ENCODE data around the gene CCDC102A. TPM values are rescaled to one million over a fixed set of nuclear protein-coding genes. Genes with fewer than 3 reads are reported as not detected.
A peak's percentile ranks its signal among the peaks of the same experiment; 100 is the strongest.

The CCDC102A gene
- total RNA-seq, 2 donors from 2014 or later, result 16.9 to 18.3 TPM

DNA sequence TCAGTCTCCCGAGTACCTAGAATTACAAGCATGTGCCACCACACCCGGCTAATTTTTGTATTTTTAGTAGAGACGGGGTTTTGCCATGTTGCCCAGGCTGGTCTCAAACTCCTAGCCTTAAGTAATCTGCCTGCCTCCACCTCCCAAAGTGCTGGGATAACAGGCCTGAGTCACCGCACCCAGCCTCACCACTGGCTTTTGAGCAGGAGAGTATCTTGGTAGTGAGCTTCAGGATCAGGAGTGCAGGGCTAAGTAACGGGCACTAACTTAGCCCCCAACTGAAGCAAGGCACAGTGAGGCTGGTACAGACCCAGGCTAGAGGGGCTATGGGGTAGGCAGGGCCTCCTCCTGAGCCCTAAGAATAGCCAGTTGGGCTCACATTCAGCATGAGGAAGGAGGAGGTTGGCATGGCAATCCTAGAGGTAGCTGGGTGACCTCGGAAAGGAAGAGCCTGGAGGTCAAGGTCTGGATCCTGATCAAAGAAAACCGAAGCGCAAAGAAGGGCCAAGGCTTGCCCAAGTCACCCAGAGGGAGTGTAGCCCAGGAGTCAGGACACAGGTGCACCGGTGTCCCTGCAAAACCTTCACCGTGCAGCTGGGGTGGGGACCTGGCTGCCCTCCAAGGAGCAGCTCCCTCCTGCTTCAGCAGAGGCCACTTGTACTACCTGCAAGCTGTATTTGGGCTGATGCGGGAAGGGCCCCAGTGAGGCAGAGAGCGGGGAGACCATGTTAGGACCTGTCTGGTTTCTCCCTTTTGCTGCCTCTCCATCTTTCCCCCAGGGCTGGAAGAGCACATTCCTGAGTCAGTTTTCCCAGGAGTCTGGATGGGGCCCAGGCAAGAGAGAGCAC, 4.8 kb upstream of the CCDC102A start:
- peak; percentile 57 for DNase-seq (ENCODE audit: low spot score)
- intact Hi-C loops (cut with DNase I), result no loop called here

DNA sequence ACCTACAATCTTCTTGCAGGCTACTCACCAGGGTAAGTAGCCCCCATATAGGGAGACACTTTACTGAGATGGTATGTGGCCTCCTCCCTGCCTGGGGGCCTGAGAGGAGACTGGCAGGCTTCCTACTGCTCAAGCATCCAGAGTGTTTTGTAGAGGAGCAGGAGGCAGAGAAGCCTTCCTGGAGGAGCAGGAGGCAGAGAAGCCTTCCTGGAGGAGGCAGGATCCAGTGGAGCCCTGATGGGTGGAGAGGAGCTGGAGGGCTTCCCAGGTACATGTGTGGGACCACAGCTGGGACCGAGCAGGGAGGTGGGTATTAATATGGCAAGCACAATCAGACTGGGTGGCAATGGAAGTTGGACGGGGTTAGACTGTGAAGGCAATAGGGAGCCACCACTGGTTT, 4.0 kb upstream of the CCDC102A start:
- intact Hi-C loops (cut with DNase I), result no loop called here
- DNase-seq (ENCODE audit: low spot score), result peak; percentile 41

DNA sequence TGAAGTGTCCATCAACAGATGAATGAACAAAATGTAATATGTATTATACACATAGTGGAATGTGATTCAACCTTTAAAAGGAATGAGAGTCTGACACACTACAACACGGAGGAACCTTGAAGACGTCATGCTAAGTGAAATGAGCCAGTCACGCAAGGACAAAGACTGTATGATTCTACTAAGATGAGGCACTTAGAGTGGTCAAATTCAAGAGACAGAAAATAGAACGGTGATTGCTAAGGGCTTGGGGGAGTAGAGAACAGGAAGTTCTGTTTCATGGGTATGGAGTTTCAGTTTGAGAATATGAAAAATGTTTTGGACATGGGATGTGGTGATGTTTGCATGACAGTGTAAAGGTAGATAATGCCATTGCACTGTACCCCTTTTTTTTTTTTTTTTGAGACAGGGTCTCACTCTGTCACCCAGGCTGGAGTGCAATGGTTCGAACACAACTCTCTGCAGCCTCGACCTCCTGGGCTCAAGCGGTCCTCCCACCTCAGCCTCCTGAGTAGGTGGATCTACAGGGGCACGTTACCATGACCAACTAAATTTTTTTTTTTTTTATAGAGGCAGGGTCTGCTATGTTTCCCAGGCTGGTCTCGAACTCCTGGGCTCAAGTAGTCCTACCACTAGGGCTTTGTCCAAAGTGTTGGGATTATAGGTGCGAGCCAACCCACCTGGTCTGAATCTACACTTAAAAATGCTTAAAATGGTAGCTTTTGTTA, 2.9 kb upstream of the CCDC102A start:
- intact Hi-C loops (cut with DNase I), result no loop called here
- no peak for DNase-seq (ENCODE audit: low spot score)

DNA sequence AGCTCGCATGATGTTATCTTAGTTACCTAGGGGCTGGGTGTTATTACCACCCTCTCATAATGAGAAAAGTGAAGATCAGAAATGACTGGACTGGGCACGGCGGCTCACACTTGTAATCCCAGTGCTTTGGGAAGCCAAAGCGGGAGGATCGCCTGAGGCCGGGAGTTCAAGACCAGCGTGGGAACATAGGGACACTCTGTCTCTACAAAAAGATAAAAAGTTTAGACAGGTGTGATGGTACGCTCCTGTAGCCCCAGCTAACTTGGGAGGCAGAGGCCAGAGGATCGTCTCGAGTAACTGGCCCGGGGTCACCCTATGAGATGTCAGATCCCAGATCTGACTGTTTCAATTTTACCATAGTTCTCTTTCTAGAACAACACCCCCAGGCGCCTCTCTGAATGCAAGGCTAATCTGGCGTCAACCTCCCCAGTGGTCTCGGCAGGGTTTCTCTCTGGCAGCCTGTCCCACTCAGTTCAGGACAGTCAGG, 1.9 kb upstream of the CCDC102A start:
- peak; percentile 40 for DNase-seq (ENCODE audit: low spot score)
- intact Hi-C loops (cut with DNase I), result no loop called here

DNA sequence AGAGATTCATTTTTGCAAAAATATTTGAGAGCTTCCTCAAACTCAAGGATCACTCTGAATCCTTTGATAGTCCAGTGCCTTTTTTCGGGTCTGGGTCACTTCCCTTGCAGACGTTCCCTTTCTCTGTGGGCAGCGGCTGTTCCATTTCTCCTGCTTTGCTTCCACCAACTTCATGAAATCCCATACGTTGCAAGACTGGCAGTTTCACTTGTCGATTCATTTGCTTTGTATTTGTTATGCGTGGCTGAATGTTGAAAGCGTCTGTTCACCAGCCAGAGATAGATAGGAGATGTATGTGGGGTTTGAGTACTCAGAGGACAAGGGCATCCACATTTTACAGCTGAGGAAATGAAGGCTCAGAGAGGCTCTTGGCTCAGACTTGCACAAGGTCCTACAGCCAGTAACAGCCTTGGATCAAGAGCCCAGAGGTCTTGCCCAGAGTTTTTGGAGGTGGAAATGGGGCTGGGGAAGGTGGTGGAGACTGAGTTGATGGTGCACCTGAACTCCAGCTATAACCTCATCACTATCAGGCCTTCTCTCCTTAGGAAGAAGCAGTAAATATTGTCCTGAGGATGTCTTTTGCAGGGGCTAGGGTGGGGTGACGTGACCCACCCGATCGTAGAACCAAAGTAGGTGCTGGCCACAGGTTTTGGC, 1.3 kb upstream of the CCDC102A start:
- intact Hi-C loops (cut with DNase I), result no loop called here
- DNase-seq (ENCODE audit: low spot score), result peak; percentile 58

DNA sequence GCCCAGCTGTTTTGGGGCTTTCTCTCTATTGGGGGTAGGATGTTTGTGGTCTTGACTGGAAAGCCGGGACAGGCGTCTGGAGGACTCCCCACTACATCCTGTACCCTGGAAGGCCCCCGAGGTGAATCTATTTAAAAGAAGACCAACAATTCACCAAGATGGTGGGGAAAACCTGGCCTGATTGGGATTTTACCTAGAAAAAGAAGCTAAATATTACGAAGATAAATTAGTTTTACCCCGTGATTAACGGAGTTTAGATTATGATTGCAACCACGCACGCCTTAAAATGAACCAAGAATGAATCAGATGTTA, 779 bp upstream of the CCDC102A start:
- intact Hi-C loops (cut with DNase I), result no loop called here
- no peak for DNase-seq (ENCODE audit: low spot score)

DNA sequence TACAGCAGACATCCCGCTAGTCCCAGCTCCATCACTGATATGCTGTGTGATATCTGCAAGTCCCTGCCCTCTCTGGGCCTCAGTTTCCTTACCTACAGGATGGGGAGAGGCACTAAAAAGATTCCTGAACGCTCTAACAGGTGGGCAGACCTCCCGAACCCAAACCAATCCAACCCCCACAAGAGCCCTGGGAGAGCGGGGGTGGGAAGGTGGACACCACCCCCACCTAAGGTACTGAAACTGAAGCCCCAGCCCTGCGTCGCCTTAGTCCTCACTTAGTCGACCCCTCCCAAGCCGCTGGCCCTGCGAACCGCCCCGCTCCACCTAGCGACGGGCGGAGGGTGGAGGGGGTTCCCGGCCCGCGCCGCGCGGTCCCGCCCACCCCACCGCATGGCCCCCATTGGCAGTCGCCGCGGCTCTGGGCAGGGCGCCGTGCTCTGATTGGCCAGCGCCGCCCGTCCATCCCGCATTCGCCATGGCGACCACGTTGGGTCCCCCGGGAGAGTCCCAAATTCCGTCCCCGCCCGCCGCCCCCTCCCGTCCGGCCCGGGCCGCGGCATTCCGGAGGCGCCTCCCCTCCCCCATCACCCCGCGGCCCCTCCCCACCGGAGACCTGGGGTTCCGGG, 578 bp downstream of the CCDC102A start:
- intact Hi-C loops (cut with DNase I), result no loop called here

DNA sequence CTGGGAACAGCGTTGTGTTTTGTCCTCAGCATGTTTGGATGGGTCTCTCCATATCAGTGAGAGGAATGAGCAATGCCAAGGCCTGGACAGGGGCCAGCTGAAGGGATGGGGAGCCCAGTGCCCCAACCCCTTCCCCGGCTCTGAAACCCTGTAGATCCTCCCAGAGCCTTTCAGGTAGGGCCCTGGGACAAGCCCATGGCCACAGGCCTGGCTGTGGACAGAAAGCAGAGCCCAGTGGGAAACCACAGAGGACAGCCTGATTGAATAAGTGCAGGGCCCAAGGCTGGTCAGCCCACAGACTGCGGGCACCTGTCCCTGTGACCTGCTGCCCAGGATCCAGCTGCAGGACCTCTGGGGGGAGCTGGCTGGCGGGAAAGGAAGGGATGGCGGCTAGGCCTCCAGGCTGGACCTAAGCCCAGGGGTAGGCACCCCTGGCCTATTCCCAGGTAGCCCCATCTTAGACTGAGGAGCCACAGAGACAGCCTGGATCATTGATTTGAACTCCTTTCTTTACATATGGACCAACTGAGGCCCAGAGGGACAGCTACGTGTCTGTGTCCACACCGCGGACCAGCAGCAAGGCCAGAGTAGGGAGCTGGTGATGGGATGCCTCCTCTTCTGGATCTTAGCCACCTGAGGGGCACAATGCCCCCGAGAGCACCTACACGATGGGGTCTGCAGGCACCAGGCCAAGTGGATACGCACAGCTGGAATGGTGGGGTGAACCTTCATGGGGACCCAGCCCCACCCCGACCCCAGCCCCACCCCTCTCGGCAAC, 1.3 kb downstream of the CCDC102A start:
- intact Hi-C loops (cut with DNase I), result no loop called here
- peak; percentile 78 for DNase-seq (ENCODE audit: low spot score)

More for the DNA sequence above, 578 bp downstream of the CCDC102A start:
- DNase-seq (ENCODE audit: low spot score), result peak; percentile 98

DNA sequence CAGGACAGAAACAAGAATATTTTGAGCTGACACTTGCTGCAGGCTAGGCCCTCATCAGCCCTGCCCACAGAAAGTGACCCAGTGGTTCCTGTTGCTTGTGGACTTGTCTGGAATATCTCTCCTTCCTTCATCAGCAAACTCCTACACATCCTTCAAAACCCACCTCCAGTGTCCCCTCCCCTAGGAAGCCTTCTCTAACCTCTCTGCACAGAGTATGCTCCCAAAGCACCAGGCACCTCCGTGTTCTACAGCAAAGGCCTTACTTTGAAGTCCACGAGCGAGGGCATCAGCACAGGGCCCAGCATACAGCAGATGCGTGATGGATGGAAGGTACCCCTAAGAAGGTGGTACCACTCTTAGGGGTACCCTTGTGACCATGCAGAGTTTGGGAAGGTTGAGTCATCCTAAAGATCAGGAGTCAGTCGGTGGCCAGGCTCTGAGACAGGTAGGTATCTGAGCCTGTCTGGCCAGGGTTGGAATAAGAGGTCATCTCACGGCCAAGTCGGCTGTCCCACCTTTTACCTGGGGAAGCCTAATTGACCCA, 2.0 kb downstream of the CCDC102A start:
- intact Hi-C loops (cut with DNase I), result no loop called here
- peak; percentile 5 for DNase-seq (ENCODE audit: low spot score)

DNA sequence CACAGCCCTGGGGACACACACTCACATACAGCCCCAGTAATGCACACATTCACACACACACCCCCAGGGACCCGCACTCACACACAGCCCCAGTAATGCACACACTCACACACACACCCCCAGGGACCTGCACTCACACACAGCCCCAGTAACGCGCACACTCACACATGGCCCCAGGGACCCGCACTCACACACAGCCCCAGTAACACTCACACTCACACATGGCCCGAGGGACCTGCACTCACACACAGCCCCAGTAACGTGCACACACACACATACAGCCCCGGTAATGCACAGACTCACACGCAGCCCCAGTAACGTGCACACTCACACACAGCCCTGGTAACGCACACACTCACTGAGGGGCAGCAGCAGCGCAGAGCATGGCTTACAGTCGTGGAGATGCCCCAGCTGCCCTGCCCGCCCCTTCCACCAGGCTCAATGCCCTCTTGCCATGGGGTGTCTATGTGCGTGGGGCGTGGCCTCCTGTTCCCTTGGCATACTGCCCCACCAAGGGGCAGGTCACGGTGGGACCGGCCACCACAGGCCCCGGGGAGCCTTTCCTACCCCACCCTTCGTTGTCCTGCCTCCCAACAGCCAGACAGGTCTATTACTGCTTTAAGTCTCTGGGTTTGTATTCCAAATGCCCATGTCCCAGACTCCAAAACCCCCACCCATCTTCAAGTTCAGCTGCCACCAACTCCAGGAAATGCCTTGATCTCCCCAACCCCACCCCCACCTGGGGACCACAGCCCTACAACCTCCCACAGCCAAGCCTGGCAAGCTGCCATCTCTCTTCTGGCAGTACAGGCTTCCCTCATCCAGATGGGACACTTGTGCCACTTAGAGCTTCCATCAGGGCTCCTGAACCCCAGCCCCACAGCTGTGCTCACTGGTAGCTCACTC, 2.7 kb downstream of the CCDC102A start:
- peak; percentile 76 for DNase-seq (ENCODE audit: low spot score)
- intact Hi-C loops (cut with DNase I), result no loop called here

DNA sequence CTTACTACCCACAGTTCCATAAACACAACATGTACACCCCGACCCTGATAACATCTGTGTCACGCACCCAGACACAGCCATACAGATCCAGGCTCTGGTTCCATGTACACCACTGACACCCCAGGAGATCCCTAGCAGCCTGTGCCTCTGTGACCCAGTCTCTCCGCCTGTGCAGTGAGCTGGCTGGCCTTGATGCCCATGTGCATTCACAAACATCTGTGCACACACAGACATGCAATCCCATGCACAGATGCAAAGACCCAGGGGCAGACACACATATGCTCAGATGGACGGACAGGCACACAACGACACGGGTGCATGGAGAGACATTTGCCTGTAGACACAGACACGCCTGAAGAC, 4.1 kb downstream of the CCDC102A start:
- intact Hi-C loops (cut with DNase I), result no loop called here
- DNase-seq (ENCODE audit: low spot score), result peak; percentile 68

DNA sequence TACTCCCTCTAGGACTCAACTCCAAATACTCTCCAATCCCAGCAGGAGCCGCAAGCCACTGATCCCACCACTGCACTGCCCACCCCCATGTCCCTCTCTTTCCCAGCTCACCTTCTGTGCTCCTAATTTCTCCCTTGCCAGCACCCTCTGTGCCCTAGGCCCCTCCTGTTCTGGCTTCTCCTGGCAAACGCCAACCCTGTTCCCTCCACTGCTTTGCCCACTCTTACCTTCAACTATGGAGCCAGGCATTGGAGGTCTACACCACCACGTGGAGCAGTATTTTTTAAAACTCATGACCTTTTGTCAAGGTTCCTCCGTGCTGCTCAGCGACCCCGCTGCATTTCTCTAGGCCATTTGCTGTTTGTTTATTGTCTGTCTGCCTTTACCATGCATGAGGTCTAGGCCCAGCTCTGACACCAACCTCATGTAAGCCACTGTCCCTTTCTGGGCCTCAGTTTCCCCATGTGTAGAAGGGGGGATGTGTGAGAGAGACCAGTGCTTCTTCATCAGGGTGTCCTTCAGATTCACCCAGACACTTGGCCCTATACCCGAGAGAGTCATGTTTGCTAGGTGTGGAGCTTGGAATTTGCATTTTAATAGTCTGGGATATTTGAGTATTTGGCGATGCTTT, 4.6 kb downstream of the CCDC102A start:
- peak; percentile 20 for DNase-seq (ENCODE audit: low spot score)
- intact Hi-C loops (cut with DNase I), result no loop called here

DNA sequence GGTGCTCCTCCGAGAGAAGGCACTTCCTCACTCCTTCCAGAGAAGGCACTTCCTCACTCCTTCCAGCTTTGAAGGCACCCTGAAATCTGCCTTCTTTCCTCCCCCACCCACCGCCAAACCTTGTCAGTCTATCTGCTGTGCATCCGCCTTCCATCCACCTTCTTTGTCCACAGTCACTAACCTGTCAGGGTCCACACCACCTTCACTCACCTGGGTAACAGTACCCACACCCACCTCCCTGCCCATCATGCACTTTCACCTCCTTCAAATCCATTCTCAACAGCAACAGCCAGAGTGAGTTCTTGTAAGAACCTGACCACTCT, 5.2 kb downstream of the CCDC102A start:
- peak; percentile 49 for DNase-seq (ENCODE audit: low spot score)
- intact Hi-C loops (cut with DNase I), result no loop called here

DNA sequence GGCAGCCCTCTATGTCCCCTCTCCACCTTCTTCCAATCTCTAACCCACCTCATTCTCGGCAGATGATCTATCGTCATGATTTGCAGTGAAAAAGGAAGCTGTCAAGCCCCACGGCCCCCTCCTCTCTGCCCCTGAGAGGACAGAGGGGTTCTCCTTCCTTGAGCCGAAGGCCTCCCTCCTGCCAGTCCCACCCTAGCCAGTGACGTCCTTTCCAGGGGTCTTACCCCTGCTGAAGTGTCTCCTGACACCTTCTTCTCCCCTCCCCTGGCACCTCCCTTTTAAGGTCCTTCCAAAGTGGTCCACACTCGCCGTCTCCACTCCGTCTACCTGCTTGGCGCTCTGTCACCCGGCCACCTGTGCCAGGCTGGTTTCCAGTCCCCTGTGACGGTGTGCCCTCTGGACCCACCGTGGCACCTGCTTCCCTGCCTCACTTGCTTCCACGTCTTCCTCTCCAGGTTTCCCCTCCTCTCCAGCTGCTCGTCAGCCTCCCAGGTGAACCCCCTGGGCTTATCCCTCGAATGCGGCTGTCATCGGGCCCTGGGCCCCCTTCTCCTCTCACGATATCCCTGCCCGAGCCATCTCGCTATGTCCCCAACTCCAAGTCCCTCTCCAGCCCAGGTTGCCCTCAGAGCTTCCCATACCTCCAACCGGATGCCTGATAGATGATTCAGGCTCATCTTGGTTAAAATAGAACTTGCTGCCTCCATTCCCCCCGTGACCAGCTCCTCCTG, 5.7 kb downstream of the CCDC102A start:
- intact Hi-C loops (cut with DNase I), result no loop called here
- DNase-seq (ENCODE audit: low spot score), result peak; percentile 65

DNA sequence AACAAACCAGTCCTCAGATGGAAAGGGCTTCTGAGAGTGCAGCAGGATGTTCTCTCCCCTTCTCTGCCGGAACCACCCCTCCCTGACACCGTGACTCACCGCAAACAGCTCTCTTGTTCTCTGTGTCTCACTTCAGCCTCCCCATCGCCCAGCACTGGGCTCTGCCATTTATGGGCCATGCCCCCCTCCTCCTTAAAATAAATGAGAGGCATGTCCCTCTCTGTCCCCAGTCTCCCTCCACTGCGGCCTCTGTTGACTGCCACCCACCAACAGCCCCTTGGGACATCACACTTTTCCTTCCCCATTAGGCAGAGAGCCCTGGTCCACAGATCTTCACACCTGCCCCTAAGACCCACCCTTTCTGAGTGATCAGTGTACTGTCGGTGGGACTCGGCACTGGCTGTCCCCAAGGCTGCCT, 6.3 kb downstream of the CCDC102A start:
- intact Hi-C loops (cut with DNase I), result no loop called here
- DNase-seq (ENCODE audit: low spot score), result peak; percentile 86

DNA sequence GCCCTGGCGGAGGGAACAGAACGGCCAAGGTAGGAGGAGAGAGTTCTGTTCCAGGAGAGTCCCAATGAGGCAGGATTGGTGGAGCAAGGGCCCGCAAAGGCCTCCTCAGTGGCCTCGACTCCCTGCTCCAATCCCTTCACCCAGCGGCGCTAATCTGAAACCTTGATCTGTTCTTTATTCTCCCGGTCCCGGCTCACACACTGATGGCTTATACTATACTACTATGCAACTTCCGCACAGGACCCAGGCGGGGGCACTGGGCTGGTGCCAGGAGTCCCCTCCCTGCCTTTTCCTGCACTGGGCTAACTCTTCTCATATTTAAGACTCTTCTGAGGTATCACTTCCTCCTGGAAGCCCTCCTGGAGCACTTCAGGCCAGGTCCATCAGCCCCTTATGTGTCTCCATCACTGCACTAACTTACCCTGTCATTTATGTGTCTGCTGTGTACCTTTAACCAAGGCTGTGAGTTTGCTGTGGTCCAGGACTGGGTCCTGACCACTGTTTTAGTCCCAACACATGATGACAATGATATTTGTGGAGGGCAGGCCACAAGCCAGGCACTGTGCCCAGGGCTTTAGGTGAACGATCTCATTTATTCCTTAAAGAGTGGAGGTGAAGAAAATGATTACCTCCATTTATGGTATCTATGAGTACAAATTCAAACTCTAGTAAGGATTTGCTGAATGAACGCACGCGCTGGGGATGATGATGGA, 6.8 kb downstream of the CCDC102A start:
- intact Hi-C loops (cut with DNase I), result no loop called here
- peak; percentile 67 for DNase-seq (ENCODE audit: low spot score)

All from posterior vena cava (tissue), 2 donors.